ENCODE measurements around the gene MSH6. TPM values are rescaled to one million over a fixed set of nuclear protein-coding genes. Genes with fewer than 3 reads are reported as not detected.

MSH6 gene
- total RNA-seq, 1 experiment from 2014 or later: 152 TPM

DNA sequence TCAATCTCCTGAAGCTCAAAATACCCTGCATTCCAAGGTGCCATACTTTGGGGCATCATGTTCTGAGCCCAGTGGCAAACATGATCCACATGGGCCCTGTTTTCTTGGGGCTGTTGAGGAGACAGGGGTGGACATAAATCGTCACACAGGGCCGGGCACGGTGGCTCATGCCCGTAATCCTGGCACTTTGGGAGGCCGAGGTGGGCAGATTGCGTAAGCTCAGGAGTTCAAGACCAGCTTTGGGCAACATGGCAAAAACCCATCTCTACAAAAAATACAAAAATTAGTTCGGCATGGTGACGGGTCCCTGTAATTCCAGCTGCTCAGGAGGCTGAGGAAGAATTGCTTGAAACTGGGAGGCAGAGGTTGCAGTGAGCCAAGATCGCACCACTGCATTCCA is 13.6 kb upstream of the MSH6 start:
- no peak for DNase-seq
- H3K27me3 ChIP-seq (ENCODE audit: control insufficient read depth, insufficient read depth, low read length): no peaks in the 10 kb centered on the region
- H3K36me3 ChIP-seq (replicated peaks; ENCODE audit: control insufficient read depth, insufficient read depth, low read length): no peaks in the 10 kb centered on the region
- no peak overlapping the region for H3K4me3 ChIP-seq (ENCODE audit: insufficient read depth, low read depth, low read length)

DNA sequence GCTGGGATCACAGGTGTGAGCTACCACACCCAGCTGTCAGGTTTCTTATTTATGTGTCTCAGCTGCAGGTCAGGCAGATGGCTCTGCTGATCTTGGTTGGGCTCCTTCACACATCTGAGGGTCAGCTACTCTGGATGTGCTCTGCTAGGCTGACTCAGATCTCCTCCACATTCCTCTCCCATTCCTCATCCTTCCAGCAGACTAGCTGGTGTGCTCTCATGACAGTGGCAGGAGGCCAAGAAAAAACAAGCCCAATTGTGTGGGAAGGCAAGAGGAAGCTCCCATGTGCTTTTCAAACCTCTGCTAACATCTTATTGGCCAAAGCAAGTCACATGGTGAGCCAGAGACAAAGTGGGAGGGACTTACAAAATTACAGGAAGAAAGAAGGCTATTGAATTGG is 11.7 kb upstream of the MSH6 start:
- no peak overlapping the region for H3K4me3 ChIP-seq (ENCODE audit: insufficient read depth, low read depth, low read length)
- H3K36me3 ChIP-seq (replicated peaks; ENCODE audit: control insufficient read depth, insufficient read depth, low read length): no peaks in the 10 kb centered on the region
- peak; percentile 29 for DNase-seq
- no peaks in the 10 kb centered on the region for H3K27me3 ChIP-seq (ENCODE audit: control insufficient read depth, insufficient read depth, low read length)

DNA sequence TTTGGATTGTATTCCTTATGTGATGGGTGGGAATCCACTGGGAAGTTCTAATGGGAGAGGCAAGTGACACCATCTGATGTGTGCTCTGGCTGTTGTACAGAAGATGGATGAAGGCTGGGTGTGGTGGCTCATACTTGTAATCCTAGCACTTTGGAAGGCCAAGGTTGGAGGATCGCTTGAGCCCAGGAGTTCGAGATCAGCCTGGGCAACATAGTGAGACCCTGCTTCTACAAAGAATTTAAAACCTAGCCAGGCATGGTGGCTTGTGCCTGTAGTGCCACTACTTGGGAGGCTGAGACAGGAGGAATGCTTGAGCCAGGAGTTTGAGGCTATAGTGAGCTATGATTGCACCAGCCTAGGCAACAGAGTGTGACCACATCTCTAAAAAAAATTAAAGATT is 10.6 kb upstream of the MSH6 start:
- Histone ChIP-seq H3K4me3 (ENCODE audit: insufficient read depth, low read depth, low read length) (no peak overlapping the region), H3K27me3 (ENCODE audit: control insufficient read depth, insufficient read depth, low read length) (no peaks in the 10 kb centered on the region)

DNA sequence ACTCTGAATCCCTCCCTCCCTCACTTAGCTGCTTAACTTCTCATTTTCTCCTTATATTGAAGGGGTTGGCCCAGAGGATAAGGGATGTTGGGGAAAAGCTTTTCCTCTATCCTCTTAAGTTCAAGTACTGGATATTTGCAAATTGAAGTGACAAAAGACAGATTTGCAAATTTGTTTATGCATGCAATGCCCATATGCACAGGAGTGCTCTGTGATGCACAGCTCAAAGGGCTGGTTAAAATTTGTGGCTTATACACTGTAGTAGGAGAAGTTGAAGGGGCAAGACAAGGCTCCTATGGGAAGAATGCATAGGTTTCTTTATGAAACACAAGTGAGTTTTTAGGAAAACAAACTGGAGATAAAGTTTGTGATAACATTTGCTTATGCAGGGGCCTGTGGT is 8.4 kb upstream of the MSH6 start:
- Histone ChIP-seq H3K27me3 (ENCODE audit: control insufficient read depth, insufficient read depth, low read length) (no peaks in the 10 kb centered on the region), H3K36me3 (replicated peaks; ENCODE audit: control insufficient read depth, insufficient read depth, low read length) (no peaks in the 10 kb centered on the region), H3K4me3 (ENCODE audit: insufficient read depth, low read depth, low read length) (no peak overlapping the region)
- no peak for DNase-seq

More for the DNA sequence above, 10.6 kb upstream of the MSH6 start:
- no peaks in the 10 kb centered on the region for H3K36me3 ChIP-seq (replicated peaks; ENCODE audit: control insufficient read depth, insufficient read depth, low read length)
- DNase-seq: no peak

DNA sequence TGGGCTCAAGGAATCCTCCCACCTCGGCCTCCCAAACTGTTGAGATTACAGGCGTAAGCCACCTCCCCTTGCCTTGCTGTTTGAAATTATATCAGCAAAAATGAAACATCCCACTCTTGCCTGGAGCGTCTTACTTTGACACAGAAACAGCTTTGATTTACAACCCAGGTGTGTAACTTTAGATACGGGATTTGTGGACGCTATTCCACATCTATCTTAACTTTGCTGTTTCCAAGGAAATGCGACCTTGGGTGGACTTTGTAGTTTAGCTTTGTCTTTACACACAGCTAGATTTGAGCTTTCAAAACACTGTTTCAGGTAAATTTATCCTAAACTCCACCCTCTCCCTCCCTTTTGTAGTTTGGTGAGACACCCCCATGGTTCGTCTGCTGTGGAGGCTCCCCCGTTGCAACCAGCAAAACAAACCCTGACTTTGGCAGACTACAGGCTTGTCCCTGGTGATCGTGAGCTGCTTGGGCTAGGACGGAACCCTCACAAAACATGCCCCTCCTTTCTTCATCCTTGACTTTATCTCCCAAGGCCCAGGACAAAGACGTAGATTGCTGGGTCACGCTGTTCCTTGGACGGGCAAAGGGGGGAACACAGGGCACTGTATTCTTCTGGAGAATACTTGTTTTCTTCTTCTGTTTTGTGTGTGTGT is 5.5 kb upstream of the MSH6 start:
- Histone ChIP-seq H3K36me3 (replicated peaks; ENCODE audit: control insufficient read depth, insufficient read depth, low read length) (no peaks in the 10 kb centered on the region), H3K4me3 (ENCODE audit: insufficient read depth, low read depth, low read length) (no peak overlapping the region), H3K27me3 (ENCODE audit: control insufficient read depth, insufficient read depth, low read length) (no peaks in the 10 kb centered on the region)
- DNase-seq: no peak

DNA sequence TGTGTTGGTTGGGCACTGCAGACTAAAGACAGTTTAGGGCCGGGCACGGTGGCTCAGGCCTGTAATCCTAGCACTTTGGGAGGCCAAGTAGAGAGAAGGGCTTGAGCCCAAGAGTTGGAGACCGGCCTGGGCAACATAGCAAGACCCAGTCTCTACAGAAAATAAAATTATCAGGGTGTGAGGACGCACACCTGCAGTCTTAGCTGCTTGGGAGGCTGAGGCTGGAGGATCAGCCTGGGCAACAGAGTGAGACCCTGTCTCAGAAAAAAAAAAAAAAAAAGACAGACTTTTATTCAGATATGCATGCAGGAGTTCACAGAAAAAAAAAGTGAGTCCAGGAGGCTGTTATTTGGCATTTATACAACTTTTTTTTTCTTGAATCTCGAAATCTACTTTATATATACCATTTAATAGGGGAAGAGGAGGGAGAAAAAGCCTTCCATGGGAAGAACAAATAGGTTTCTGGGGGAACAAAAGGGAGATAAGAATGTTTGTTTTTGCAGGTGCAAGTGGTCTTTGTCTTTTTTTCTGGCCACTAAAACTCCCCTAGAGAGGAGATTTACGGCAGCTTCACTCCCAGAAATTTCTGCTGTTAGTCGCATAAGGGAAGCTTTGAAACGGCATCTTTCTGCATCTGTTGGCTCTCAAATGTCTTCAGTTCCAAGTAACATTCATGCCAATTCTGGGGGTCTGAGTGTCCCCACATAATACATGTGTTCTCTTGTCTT is 4.1 kb upstream of the MSH6 start:
- H3K27me3 ChIP-seq (ENCODE audit: control insufficient read depth, insufficient read depth, low read length): no peaks in the 10 kb centered on the region
- no peaks in the 10 kb centered on the region for H3K36me3 ChIP-seq (replicated peaks; ENCODE audit: control insufficient read depth, insufficient read depth, low read length)
- DNase-seq: no peak
- no peak overlapping the region for H3K4me3 ChIP-seq (ENCODE audit: insufficient read depth, low read depth, low read length)

DNA sequence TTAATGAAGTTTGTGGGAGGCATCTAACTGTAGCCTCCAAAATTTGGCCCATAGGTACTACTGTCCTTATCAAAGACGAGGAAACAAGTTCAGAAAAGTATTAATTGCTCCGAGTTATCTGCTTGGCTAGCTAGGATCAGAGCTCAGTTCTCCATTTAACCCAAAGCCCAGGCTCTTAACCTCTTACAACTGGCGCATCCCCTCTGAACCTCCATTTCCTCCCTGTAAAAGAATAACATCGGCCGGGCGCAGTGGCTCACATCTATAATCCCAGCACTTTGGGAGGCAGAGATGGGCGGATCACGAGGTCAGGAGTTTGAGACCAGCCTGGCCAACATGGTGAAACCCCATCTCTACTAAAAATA is 3.5 kb upstream of the MSH6 start:
- DNase-seq: no peak
- Histone ChIP-seq H3K27me3 (ENCODE audit: control insufficient read depth, insufficient read depth, low read length) (no peaks in the 10 kb centered on the region), H3K4me3 (ENCODE audit: insufficient read depth, low read depth, low read length) (no peak overlapping the region), H3K36me3 (replicated peaks; ENCODE audit: control insufficient read depth, insufficient read depth, low read length) (no peaks in the 10 kb centered on the region)

DNA sequence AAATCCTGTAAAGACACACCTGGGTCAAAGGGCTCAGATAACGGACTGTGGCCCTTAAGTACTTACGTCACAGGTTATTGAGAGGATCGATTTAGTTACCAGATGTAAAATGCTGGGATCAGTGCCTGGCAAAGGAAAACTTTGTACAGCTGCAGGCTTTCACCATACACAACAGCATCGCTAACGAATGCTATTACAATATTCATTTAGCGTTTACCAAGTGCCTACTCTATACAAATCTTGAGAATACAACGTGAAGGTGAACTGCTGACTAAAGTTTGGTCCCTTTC is 619 bp upstream of the MSH6 start:
- H3K27me3 ChIP-seq (ENCODE audit: control insufficient read depth, insufficient read depth, low read length): no peaks in the 10 kb centered on the region
- no peaks in the 10 kb centered on the region; the same call in 1 of the 2 replicates for H3K36me3 ChIP-seq (replicated peaks; ENCODE audit: control insufficient read depth, insufficient read depth, low read length)
- DNase-seq: no peak
- H3K4me3 ChIP-seq (ENCODE audit: insufficient read depth, low read depth, low read length): peak overlapping the region; percentile 100

DNA sequence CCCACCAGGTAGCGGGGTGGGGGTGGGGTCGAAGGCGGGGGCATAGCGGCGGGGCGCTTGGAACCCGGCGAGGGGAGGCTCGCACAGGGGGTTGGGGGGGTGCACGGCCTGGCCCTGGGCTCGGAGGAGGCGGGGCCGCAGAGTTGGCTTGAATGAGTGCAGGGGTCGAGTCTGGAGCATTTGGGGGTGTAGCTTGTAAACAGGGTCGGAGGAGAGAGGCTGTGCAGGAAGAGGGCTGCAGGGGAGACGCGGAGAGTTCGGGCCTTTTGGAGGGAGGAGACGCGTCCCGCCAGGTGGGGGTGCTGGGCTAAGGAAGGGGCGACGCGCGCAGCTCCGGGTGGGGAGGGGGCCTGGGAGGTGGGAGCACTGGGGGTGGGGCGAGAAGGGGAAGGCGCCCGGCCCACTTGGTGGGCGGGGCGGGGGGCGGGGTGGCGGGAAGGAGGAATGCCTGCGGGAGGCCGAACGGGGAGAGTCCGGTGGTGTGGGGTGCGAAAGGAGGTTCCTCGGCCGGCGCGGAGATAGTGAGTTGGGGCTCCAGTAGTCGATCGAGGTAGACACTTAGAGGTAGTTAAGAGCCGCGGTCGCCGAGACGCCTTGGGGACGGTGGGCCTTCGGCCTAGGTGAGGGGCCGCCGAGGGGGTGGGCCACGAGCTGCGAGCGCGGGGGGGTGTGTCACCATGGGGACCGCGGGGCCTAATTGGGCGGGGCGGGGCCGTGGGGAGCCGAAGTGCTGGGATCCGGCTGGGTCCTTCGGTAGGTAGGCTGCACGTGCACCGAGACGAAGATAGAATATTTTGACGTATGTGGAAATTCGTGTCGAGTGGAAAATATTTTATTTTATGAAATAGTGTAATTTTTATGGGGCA is 774 bp downstream of the MSH6 start:
- Histone ChIP-seq H3K27me3 (ENCODE audit: control insufficient read depth, insufficient read depth, low read length) (no peaks in the 10 kb centered on the region), H3K4me3 (ENCODE audit: insufficient read depth, low read depth, low read length) (peak overlapping the region; percentile 100), H3K36me3 (replicated peaks; ENCODE audit: control insufficient read depth, insufficient read depth, low read length) (no peaks in the 10 kb centered on the region; the same call in 1 of the 2 replicates)
- DNase-seq: peak; percentile 97

DNA sequence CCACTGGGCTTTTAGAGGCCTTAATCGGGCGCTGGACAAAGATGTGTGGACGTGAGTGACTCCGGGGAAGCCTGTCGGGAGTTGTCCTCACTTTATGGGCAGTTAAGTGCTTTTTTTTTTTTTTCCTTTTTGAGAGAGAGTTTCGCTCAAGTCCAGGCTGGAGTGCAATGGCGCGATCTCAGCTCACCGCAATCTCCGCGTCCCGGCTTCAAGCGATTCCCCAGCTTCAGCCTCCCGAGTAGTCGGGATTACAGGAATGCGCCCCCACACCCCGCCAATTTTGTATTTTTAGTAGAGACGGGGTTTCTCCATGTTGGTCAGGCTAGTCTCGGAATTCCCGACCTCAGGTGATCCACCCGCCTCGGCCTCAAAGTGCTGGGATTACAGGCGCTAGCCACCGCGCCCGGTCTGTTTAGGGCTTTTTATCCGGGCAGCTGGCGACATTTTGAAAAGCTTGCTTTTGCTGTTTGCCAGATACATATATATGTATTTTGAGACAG is 1.5 kb downstream of the MSH6 start:
- Histone ChIP-seq H3K36me3 (replicated peaks; ENCODE audit: control insufficient read depth, insufficient read depth, low read length) (no peaks in the 10 kb centered on the region; the same call in 1 of the 2 replicates), H3K4me3 (ENCODE audit: insufficient read depth, low read depth, low read length) (peak overlapping the region; percentile 100), H3K27me3 (ENCODE audit: control insufficient read depth, insufficient read depth, low read length) (no peaks in the 10 kb centered on the region)
- DNase-seq: peak; percentile 28

DNA sequence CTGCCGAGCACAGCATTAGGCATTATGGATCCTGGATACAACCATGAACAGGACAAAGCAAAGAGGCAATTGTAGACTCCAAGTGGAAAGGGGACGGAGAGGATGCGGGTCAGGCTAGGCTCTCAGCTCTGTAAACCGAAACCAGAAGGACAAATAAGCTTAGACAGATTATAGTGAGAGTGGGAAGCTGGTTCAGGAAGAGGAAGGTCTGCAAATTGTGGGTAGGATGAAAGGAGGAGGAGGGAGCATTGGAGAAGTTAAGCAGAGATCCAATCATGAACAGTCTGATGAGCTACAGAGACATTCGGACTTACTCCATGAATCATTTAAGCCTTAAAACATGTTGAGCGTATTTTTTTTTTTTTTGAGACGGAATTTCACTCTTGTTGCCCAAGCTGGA is 3.0 kb downstream of the MSH6 start:
- Histone ChIP-seq H3K4me3 (ENCODE audit: insufficient read depth, low read depth, low read length) (no peak overlapping the region; the same call in 1 of the 2 replicates), H3K36me3 (replicated peaks; ENCODE audit: control insufficient read depth, insufficient read depth, low read length) (no peaks in the 10 kb centered on the region; the same call in 1 of the 2 replicates), H3K27me3 (ENCODE audit: control insufficient read depth, insufficient read depth, low read length) (no peaks in the 10 kb centered on the region)
- no peak for DNase-seq

DNA sequence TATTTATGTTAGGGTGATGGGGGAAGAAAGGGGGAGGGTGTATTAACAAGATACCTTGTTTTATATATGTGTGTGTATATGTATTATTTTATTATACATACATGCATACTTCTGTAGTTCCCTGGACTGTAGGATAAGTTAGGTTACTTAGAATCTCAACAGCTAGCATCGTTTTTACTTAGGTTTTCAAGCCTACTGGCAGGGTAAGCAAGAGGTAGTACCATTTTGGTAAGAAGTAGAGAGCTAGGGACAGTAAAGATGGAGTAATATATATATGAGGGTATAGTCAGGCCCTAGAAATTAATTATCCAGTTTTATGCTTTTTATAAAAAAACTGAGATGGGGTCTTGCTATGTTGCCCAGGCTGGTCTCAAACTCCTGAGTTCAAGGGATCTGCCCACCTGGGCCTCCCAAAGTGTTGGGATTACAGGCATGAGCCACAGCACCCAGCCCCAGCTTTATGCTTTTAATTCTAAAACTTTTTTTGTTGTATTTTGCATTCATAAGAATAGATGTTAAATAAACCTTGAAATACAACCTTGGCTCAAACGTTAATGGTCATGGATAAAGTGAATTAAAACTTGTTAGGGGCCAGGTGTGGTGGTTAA is 13.2 kb downstream of the MSH6 start:
- Histone ChIP-seq H3K27me3 (ENCODE audit: control insufficient read depth, insufficient read depth, low read length) (no peaks in the 10 kb centered on the region), H3K36me3 (replicated peaks; ENCODE audit: control insufficient read depth, insufficient read depth, low read length) (peaks cover 32% of the 10 kb centered on the region), H3K4me3 (ENCODE audit: insufficient read depth, low read depth, low read length) (no peak overlapping the region)
- no peak for DNase-seq

DNA sequence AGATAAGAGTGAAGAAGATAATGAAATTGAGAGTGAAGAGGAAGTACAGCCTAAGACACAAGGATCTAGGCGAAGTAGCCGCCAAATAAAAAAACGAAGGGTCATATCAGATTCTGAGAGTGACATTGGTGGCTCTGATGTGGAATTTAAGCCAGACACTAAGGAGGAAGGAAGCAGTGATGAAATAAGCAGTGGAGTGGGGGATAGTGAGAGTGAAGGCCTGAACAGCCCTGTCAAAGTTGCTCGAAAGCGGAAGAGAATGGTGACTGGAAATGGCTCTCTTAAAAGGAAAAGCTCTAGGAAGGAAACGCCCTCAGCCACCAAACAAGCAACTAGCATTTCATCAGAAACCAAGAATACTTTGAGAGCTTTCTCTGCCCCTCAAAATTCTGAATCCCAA is 15.7 kb downstream of the MSH6 start:
- DNase-seq: no peak
- H3K27me3 ChIP-seq (ENCODE audit: control insufficient read depth, insufficient read depth, low read length): no peaks in the 10 kb centered on the region
- H3K4me3 ChIP-seq (ENCODE audit: insufficient read depth, low read depth, low read length): no peak overlapping the region
- H3K36me3 ChIP-seq (replicated peaks; ENCODE audit: control insufficient read depth, insufficient read depth, low read length): peaks cover 49% of the 10 kb centered on the region

DNA sequence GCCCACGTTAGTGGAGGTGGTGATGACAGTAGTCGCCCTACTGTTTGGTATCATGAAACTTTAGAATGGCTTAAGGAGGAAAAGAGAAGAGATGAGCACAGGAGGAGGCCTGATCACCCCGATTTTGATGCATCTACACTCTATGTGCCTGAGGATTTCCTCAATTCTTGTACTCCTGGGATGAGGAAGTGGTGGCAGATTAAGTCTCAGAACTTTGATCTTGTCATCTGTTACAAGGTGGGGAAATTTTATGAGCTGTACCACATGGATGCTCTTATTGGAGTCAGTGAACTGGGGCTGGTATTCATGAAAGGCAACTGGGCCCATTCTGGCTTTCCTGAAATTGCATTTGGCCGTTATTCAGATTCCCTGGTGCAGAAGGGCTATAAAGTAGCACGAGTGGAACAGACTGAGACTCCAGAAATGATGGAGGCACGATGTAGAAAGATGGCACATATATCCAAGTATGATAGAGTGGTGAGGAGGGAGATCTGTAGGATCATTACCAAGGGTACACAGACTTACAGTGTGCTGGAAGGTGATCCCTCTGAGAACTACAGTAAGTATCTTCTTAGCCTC is 16.2 kb downstream of the MSH6 start:
- no peak for DNase-seq
- Histone ChIP-seq H3K27me3 (ENCODE audit: control insufficient read depth, insufficient read depth, low read length) (no peaks in the 10 kb centered on the region), H3K4me3 (ENCODE audit: insufficient read depth, low read depth, low read length) (no peak overlapping the region), H3K36me3 (replicated peaks; ENCODE audit: control insufficient read depth, insufficient read depth, low read length) (peaks cover 52% of the 10 kb centered on the region)
